GM20431 (cell line): ENCODE data around the gene DNAL1.
"Not testable (repeated sequence)": the region's sequence is repeated elsewhere in the genome, so short reads cannot be mapped to it uniquely, and the experiment has no call there.

Experiments used
- in situ Hi-C: fragments of 300-500 bp; cut with MseI, MboI; formaldehyde crosslinking; loops from one replicate; pipeline ENCODE4 v1.15.0; 2020; ENCODE audit warnings: low sequenced_read_pairs; ENCODE audit not compliant: unreplicated experiment

The DNAL1 gene

DNA sequence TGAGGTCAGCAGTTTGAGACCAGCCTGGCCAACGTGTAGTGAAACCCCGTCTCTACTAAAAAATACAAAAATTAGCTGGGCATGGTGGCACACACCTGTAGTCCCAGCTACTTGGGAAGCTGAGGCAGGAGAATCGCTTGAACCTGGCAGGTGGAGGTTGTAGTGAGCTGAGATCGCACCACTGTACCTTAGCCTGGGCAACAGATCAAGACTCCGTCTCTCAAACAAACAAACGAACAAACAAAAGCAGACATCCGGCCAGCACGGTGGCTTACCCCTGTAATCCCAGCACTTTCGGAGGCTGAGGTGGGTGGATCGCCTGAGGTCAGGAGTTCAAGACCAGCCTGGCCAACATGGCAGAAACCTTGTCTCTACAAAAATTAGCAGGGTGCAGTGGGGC lies 8.4 kb upstream of the DNAL1 start:
- in situ Hi-C loops, result not testable (repeated sequence)

DNA sequence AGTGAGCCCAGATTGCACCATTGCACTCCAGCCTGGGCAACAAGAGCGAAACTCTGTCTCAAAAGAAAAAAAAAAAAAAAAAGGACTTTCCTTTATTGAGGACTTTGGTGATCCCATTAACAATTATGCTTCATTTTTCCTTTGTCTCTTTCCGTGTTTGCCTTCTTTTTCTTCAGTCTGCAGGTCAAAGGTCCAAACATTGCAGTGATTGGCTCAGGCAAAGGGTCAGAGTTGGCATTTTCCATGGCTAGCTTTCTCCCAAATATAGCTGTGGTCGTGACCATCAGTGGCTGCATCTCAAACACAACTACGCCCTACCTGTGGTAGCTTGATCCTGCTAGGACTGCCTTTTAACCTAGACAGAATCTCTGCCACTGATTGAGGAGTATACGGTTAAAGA lies 7.0 kb upstream of the DNAL1 start:
- in situ Hi-C loops, result no loop called here

DNA sequence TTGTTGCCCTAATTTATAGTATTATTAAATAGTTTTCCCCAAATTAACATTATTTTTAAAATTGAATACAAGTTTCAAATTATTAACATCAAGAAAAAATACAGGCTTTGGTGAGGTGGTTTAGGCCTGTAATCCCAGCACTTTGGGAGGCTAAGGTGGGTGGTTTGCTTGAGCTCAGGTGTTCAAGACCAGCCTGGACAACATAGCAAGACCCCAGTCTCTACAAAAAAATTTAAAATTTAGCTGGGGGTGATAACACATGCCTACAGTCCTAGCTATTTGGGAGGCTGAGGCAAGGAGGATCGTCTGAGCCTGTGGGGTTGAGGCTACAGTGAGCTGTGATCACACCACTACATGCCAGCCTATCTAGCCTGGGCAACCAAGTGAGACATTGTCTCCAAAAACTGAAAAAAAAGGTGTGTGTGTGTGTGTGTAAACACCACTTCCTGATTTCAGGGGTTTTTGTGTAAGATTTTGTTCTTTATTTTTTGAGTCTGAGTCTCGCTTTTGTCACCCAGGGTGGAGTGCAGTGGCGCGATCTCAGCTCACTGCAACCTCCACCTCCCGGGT lies 3.9 kb upstream of the DNAL1 start:
- in situ Hi-C loops, result no loop called here

DNA sequence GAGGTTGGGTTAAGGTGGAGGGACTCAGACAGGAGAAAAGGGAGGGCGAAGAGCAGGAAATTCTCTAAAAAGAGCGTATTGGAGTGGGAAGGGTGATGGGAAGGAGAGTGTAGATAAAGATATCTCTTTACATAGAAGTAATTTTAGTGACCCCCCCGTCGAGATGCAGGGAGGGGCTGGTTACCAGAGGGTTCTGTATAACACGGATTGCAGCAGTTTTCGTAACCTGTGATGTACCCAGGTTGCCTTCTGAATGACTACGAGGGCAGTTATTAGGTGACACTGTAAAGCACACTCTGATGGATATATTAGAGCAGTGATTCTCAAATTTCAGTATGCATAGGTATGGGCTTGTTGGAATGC lies 443 bp downstream of the DNAL1 start:
- in situ Hi-C loops, result no loop called here

DNA sequence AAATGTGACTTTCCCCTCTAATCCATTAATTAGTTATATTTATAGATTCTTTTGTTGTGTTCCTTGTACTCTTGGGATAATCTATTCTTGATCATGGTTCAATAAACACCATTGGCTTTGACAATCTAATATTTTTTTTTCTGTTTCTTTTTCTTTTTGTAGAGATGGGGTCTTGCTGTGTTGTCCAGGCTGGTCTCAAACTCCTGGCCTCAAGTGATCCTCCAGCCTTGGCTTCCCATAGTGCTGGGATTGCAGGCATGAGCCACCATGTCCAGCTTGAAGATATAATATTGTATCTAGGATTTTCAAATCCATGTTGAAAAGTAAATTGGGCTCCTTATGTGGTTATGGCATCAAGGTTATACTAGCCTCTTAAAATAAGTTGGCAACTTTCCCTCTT lies 6.2 kb downstream of the DNAL1 start:
- in situ Hi-C loops, result no loop called here

DNA sequence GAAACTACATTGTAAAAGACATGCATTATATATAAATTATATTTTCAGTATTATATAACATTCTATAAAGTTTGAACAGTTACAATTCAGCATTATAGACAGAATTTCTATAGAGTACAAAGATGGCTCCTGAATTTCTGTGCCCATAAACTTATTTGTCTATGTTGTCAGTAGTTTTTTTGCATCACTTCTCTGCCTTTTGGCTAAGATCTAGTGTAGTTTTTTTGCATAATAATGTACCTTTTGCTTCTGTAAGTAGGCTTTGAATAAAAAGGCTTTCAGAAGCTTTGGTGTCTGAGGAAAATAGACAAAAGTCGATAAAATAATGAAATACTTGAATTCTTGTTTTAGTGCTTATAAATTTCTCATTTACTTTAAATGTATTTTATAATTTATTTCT lies 11.1 kb downstream of the DNAL1 start:
- in situ Hi-C loops, result no loop called here

DNA sequence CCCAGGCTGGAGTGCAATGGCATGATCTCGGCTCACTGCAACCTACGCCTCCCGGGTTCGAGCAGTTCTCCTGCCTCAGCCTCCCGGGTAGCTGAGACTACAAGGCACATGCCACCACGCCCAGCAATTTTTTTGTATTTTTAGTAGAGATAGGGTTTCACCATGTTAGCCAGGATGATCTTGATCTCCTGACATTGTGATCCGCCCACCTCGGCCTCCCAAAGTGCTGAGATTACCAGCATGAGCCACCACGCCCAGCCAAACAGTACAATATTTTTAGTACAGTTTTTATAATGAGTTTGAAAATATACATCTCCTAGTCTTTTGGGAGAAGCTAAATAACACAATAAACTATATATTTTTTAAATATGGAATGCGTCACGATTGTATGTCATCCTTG lies 14.4 kb downstream of the DNAL1 start:
- in situ Hi-C loops, result not testable (repeated sequence)

DNA sequence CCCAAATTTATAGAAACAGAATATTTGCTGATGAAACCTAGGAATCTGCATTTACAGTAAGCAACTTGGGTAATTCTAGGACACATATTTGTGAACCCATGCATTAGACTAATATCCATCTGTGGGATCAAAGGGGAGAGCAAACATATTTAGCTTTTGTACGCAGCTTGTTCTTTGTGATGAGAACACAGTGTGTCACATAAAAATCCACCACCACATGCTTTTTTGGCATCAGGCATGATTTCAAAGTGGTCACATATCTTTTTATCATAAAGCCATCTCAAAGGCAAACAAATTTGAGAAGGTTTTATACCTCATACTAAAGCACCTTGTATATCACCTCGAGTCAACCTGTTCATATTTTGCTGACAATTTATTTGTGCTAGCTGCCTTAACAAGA lies 15.7 kb downstream of the DNAL1 start:
- in situ Hi-C loops, result no loop called here

DNA sequence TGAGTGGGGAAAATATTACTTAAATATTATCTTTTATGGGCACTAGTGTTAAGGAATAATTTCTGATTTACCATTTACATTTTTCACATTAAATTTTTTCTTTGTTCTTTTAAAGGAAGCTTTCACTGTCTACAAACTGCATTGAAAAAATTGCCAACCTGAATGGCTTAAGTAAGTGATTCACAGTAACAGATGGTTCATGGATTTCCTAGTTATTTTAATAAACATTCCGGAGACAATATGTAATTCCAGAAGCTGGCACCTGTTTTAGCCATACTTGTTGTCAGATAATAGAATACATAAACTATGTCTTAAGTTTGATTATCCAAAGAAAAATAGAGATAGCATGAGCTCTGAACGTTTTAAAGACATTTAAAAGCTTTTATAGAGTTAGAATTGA lies 17.1 kb downstream of the DNAL1 start:
- in situ Hi-C loops, result no loop called here

DNA sequence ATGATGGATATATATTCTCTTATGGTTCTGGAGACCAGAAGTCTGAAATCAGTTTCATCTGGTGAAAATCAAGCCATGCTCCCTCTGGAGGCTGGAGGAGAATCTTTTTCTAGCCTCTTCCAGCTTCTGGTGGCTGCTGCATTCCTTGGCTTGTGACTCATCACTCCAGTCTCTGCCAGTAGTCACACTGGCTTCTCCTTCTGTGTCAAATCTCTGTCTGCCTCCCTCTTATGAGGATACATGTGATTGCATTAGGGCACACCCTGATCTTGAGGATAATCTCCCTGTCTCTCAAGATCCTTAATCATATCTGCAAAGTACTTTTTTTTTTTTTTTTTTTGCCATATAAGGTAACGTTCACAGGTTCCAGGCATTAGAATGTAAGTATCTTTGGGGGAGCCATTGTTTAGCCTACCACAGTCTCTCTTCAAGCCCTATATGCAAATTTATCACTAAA lies 17.7 kb downstream of the DNAL1 start:
- in situ Hi-C loops, result no loop called here

DNA sequence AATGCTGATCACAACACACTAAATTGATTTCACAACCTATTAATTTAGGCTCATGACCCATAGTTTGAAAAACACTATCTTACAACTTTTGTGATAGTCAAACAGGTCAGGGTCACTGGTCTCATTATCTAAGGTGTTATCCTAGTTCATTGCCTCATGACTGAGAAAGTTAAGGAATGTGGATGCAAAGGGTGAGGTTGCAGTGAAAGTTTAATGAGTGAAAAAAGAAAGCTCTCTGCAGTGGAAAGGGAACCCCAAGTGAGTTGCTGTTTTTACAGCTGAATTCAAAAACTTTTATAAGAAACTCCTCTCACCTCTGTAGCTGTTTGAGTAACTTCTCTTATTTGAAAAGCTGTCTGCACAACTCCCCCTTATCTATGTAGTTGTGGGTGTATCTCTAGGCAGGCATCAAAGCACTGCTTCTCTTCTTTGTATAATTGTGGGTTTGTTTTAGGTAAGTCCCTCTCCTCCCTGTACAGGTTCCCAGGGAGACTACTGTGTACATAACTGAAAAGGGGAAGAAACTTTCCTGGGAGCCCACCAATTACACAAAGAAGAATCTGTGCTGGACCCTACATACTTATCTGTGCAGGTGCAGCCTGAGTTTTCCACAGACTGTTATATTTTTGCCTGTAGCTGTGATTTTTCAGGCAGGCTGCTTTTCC lies 18.9 kb downstream of the DNAL1 start:
- in situ Hi-C loops, result no loop called here

DNA sequence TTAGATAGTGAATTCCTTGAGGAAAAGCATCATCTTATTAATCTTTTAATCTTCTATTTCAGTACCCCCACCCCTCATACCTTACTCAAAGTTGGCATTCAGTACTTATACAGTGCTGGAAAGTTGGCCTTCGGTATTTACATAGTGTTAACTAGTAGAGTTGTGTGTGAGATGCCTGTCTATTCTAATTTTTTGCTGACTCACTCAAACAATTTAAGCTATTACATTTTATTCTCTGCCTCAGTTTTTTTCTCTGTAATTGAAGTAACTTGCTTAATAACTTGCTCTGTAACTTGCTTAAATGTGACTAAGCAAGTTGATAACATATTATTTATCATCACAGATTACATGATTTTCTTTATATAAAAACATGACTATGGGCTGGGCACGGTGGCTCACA lies 20.3 kb downstream of the DNAL1 start:
- in situ Hi-C loops, result no loop called here

DNA sequence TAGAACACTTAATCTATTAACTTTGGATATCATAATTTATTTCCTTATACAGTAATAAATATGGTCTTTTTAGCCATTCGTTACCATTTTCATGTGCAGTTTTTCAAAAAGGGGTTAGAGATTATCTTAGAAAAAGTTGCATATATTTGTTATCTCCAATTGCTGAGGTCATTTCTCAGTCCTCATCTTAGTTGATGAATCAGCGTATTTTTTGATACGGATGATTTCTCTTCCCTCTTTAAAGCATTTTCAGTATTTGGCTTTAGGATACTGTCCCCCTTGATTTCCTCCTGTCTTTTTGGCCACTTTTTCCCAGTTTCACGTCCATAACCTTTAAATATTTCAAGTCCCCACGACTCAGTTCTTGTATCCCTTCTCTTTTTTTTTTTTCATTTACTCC lies 21.8 kb downstream of the DNAL1 start:
- in situ Hi-C loops, result no loop called here

DNA sequence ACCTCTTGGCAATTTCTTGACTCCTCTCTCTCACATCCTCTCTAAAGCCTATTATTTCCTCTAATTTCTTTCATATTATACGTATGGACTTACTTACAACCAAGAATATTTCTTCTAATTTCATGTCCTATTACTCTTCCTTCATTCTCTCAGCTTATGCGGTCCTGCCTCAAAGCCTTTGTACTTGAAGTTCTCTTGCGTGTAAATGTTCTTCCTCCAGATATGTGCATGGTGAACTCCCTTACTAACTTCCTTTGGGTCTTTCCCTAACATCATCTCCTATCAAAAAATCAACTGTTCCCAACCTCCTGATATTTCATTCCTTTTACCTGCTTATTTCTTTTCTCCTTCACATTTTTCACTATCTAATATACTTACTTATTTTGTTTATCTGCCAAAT lies 23.1 kb downstream of the DNAL1 start:
- in situ Hi-C loops, result no loop called here

DNA sequence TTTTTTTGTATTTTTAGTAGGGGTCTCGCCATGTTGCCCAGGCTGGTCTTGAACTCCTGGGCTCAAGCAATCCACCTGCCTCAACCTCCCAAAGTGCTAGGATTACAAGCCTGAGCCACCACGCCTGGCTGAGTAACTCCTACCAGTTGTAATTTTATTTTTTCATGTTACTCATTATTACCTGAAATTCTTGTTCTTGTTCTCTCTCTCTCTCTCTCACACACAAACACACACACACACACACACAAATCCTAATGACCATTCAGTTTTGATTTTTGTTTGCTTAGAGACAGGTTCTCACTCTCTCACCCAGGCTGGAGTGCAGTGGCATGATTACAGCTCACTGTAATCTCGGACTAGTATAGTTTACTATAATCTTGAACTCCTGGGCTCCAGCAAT lies 30.2 kb downstream of the DNAL1 start:
- in situ Hi-C loops, result no loop called here

DNA sequence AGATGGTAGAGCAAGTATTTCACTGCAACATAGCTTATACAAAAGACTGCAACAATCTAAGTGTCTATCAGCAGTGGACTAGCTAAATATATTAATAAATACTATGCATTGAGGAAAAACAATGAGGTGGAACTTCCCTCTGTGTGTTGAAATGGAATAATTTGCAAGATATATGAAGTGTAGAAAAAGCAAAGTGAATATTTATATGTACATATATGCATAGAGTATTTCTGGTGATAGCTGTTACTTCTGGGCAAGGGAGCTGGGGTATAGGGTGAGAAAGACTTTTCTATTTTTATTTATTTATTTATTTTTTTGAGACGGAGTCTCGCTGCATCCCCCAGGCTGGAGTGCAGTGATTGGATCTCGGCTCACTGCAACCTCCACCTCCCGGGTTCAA lies 33.9 kb downstream of the DNAL1 start:
- in situ Hi-C loops, result no loop called here

DNA sequence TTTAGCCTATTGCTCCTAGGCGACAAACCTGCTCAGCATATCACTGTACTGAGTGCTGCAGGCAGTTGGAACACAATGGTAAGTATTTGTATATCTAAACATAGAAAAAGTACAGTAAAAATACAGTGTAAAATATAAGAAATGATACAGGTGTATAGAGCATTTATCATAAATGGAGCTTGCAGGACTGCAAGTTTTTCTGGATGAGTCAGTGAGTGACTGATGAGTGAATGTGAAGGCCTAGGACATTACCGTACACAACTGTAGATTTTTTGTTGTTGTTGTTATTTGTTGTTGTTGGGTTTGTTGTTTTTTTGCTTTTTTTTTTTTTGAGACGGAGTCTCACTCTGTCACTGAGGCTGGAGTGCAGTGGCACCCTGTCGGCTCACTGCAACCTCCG lies 36.0 kb downstream of the DNAL1 start:
- in situ Hi-C loops, result no loop called here

DNA sequence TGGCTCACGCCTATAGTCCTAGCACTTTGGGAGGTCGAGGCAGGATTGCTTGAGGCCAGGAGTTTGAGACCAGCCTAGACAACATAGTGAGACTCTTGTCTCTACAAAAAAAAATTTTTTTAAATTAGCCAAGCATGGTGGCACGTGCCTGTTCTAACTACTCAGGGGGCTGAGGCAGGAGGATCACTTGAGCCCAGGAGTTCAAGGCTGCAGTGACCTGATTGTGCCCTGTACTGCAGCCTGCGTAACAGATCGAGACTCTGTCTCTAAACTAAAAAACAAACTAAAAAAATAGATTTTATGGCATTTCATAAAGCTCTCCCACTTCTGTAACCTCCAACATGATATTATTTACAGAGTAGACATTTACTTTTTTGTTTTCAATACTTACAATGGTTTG lies 39.8 kb downstream of the DNAL1 start:
- in situ Hi-C loops, result no loop called here

DNA sequence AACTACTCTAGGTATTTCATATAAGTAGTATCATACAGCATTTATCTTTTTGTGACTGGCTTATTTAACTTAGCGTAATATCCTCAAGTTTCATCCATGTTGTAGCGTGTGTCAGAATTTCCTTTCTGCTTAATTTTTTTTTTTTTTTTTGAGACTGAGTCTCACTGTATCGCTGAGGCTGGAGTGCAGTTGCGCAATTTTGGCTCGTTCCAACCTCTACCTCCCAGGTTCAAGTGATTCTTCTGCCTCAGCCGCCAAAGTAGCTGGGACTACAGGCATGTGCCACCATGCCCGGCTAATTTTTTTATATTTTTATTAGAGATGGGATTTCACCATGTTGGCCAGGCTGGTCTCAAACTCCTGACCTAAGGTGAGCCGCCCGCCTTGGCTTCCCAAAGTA lies 40.5 kb downstream of the DNAL1 start:
- in situ Hi-C loops, result no loop called here

DNA sequence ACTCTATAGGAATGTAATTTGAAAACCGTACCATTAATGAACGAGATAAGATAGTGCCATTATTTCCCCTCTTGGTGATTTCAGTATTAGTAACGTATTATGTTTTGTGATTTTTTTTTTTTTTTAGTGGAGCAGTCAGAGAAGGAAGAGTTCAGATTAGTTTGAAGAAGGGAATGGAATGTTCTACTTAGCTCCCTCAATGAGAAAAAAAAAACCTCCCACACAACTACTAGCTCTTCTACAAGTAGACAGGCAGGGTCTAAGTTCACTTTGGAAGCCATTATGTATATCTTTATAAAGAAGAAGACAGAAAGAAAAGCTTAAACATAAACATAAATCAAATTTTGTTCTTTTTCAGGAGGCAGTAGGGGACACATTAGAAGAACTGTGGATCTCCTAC lies 42.1 kb downstream of the DNAL1 start:
- in situ Hi-C loops, result no loop called here

DNA sequence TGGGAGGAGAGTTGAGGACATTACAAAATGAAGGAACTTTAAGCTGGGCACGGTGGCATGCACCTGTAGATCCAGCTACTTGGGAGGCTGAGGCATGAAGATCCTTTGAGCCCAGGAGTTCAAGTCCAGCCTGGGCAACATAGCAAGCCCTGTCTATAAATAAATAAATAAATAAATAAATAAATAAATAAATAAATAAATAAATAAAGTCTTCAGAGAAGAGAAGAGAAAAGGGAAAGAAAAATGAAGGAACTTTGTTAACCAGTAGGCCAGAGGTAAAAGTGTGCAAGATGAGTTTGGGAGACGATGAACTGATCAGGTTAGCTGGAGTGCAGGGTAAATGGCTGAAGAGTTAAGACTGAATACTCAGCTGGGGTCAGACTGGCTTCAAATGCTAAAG lies 49.3 kb downstream of the DNAL1 start:
- in situ Hi-C loops, result no loop called here

DNA sequence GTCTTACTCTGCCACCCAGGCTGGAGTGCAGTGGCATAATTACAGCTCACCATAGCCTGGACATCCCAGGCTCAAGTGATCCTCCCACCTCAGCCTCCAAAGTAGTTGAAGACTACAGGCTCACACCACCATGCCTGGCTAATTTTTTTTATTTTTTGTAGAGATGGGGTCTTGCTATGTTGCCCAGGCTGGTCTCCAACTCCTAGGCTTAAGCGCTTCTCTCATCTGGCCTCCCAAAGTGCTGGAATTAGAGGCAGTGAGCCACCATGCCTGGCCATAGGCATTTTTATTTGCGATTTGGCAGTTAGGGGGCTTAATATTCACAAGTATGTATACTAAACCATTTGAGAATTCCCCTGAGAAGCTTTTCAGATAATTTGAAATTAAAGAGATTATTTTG lies 50.3 kb downstream of the DNAL1 start:
- in situ Hi-C loops, result no loop called here
